ENCODE results near the gene CLPSL1.

CLPSL1 gene

DNA sequence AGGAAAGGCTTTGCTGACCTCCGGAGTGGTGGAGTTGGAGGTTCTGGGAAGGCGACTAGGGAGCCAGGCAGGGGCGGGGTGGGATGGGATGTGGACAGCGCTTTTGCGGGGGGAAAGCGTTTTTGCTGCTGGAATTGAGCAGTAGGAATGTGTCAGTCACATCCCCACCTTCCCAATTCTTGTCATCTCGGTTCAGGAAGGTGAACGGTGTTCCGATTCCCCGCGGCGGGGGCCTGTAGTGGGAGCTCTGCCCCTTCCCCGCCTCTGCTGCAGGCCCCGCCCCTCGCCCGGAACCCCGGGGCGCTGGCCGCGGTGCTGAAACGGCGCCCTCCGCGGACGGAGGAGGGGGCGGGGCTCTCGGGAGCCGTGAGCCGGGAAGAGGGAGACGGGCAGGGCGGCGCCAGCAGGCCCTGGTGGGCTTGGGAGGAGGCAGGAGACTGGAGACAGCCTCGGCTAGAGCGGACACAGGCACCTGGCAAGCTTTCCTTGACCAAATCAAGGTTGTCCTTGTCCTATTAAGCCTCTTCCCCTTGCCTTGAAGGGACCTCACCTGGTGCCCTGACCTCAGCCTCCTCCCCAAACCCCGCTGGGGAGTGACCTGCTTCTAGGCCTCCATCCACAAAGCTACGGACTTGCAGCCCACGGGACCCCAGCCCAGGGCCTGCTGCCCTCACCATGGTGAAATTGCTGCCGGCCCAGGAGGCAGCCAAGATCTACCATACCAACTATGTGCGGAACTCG lies 24.3 kb downstream of the CLPSL1 start, which contains the start of gene LHFPL5:
Gene LHFPL5, plus strand, starts transcription at position 357 of the 741 bp plus-strand sequence. Its CDS starts 319 bp downstream, at position 676.
- H3K4me3 ChIP-seq (ENCODE audit: low read length) = no peak within 1 kb of the TSS; the same call in 1 of the 2 replicates
- no peaks in the 10 kb centered on the region for H4K20me1 ChIP-seq (ENCODE audit: insufficient read depth, low read length)
- DNase-seq = peak; percentile 41

DNA sequence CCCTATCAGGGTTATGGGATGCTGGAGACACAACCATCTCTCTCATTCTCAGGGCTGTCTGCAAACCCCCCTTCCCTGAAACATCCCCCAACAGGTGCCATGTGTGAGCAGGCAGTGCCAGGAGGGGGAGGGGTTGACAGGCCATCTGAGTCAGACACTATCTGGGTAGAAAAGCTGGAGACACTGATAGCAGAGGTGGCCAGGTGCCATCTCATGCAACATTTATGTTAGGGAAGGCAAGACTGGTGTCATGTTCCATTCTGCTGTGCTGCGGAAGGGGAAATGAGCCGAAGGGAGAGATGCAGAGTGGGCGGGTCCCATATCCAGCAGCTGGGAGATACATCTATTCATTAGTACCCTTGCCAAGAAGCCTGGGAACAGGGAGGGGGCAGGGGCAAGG lies 27.9 kb downstream of the CLPSL1 start:
- TF ChIP-seq, protein P1, sequence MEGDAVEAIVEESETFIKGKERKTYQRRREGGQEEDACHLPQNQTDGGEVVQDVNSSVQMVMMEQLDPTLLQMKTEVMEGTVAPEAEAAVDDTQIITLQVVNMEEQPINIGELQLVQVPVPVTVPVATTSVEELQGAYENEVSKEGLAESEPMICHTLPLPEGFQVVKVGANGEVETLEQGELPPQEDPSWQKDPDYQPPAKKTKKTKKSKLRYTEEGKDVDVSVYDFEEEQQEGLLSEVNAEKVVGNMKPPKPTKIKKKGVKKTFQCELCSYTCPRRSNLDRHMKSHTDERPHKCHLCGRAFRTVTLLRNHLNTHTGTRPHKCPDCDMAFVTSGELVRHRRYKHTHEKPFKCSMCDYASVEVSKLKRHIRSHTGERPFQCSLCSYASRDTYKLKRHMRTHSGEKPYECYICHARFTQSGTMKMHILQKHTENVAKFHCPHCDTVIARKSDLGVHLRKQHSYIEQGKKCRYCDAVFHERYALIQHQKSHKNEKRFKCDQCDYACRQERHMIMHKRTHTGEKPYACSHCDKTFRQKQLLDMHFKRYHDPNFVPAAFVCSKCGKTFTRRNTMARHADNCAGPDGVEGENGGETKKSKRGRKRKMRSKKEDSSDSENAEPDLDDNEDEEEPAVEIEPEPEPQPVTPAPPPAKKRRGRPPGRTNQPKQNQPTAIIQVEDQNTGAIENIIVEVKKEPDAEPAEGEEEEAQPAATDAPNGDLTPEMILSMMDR (IDR thresholded peaks at IDR 0.05; ENCODE audit: low read length) = no peak
- TF ChIP-seq EZH2 (optimal IDR thresholded peaks at IDR 0.05; ENCODE audit: low read depth, low read length) = no peak
- no peak for TF ChIP-seq EZH2phosphoT487 (IDR thresholded peaks at IDR 0.05; ENCODE audit: low read length)

More for the DNA sequence above, 24.3 kb downstream of the CLPSL1 start, which contains the start of gene LHFPL5:
- Histone ChIP-seq H3K27me3 (replicated peaks; ENCODE audit: insufficient read depth, low read length) (no peaks in the 10 kb centered on the region), H2AFZ (ENCODE audit: low read length) (no peak within 1 kb of the TSS), H3K4me1 (ENCODE audit: low read length) (no peaks in the 10 kb centered on the region), H3K36me3 (replicated peaks; ENCODE audit: insufficient read depth, low read length) (no peaks in the 10 kb centered on the region), H3K9me2 (replicated peaks; ENCODE audit: insufficient read depth, low read length) (no peaks in the 10 kb centered on the region), H3K9me3 (replicated peaks; ENCODE audit: insufficient read depth, low read length) (no peaks in the 10 kb centered on the region), H3K9ac (ENCODE audit: low read length) (no peak within 1 kb of the TSS), H3K4me2 (ENCODE audit: low read depth, low read length) (peak within 1 kb of the TSS; percentile 40; the same call in 1 of the 2 replicates), H3K79me2 (ENCODE audit: low read length) (no peaks in the 10 kb centered on the region), H3K27ac (ENCODE audit: low read length) (no peak within 1 kb of the TSS), H3F3A (ENCODE audit: insufficient read depth, low read length) (no peaks in the 10 kb centered on the region)
- no peak for TF ChIP-seq EZH2 (optimal IDR thresholded peaks at IDR 0.05; ENCODE audit: low read depth, low read length)
- TF ChIP-seq, protein P1 (IDR thresholded peaks at IDR 0.05; ENCODE audit: low read length) = no peak
- TF ChIP-seq EZH2phosphoT487 (IDR thresholded peaks at IDR 0.05; ENCODE audit: low read length) = no peak

DNA sequence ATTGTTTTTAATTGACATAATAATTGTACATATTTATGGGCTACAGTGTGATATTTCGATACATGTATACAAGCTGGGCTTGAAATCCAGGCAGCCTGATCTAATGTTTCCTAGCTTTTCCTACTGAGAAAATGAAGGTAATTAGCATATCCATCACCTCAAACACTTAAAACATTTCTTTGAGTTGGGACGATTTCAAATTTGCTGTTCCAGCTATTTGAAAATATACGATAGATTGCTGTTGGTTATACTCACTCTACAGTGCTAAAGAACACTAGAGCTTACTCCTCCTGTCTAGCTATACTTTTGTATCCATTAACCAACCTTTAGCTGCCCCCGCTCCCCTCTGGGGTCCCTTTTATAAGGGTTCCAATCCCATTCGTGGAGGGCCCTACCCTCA lies 29.0 kb downstream of the CLPSL1 start:
- Histone ChIP-seq H3K79me2 (ENCODE audit: low read length) (no peaks in the 10 kb centered on the region), H3K9me3 (replicated peaks; ENCODE audit: insufficient read depth, low read length) (no peaks in the 10 kb centered on the region), H3K4me1 (ENCODE audit: low read length) (no peaks in the 10 kb centered on the region), H3K27ac (ENCODE audit: low read length) (no peak overlapping the region), H2AFZ (ENCODE audit: low read length) (no peak overlapping the region), H3K4me3 (ENCODE audit: low read length) (no peak overlapping the region), H3K9me2 (replicated peaks; ENCODE audit: insufficient read depth, low read length) (no peaks in the 10 kb centered on the region), H3K27me3 (replicated peaks; ENCODE audit: insufficient read depth, low read length) (0 out of 2 replicates have a peak, but pooled peaks cover 4% of the 10 kb centered on the region), H4K20me1 (ENCODE audit: insufficient read depth, low read length) (no peaks in the 10 kb centered on the region), H3K4me2 (ENCODE audit: low read depth, low read length) (no peak overlapping the region), H3K36me3 (replicated peaks; ENCODE audit: insufficient read depth, low read length) (no peaks in the 10 kb centered on the region), H3F3A (ENCODE audit: insufficient read depth, low read length) (no peaks in the 10 kb centered on the region), H3K9ac (ENCODE audit: low read length) (no peak overlapping the region)
- DNase-seq = no peak
- no peak for TF ChIP-seq EZH2phosphoT487 (IDR thresholded peaks at IDR 0.05; ENCODE audit: low read length)
- TF ChIP-seq EZH2 (optimal IDR thresholded peaks at IDR 0.05; ENCODE audit: low read depth, low read length) = no peak
- TF ChIP-seq, protein P1 (IDR thresholded peaks at IDR 0.05; ENCODE audit: low read length) = no peak

More for the DNA sequence above, 27.9 kb downstream of the CLPSL1 start:
- Histone ChIP-seq H3K79me2 (ENCODE audit: low read length) (no peaks in the 10 kb centered on the region), H3K9me2 (replicated peaks; ENCODE audit: insufficient read depth, low read length) (no peaks in the 10 kb centered on the region), H3K9me3 (replicated peaks; ENCODE audit: insufficient read depth, low read length) (no peaks in the 10 kb centered on the region), H3K9ac (ENCODE audit: low read length) (no peak overlapping the region), H3K27ac (ENCODE audit: low read length) (no peak overlapping the region), H3F3A (ENCODE audit: insufficient read depth, low read length) (no peaks in the 10 kb centered on the region), H3K4me2 (ENCODE audit: low read depth, low read length) (no peak overlapping the region), H3K27me3 (replicated peaks; ENCODE audit: insufficient read depth, low read length) (0 out of 2 replicates have a peak, but pooled peaks cover 4% of the 10 kb centered on the region), H3K36me3 (replicated peaks; ENCODE audit: insufficient read depth, low read length) (no peaks in the 10 kb centered on the region), H3K4me1 (ENCODE audit: low read length) (no peaks in the 10 kb centered on the region), H2AFZ (ENCODE audit: low read length) (no peak overlapping the region), H3K4me3 (ENCODE audit: low read length) (no peak overlapping the region), H4K20me1 (ENCODE audit: insufficient read depth, low read length) (no peaks in the 10 kb centered on the region)
- DNase-seq = no peak
